HS-27A (cell line): ENCODE measurements around the gene NYNRIN.

Experiments
- DNase-seq: peaks from one replicate; pipeline ENCODE4 v3.0.0-alpha.2; 2012; ENCODE audit warnings: low read depth, missing footprints

Gene NYNRIN

GRCh38 chr14:24392325-24393091, 6.3 kb upstream of the NYNRIN start:
- no peak for DNase-seq

- no peak for DNase-seq
Observed at GRCh38 chr14:24394275-24394674, 4.5 kb upstream of the NYNRIN start.

- no peak for DNase-seq
Observed at GRCh38 chr14:24395609-24396582, 2.9 kb upstream of the NYNRIN start.

GRCh38 chr14:24397639-24398292, 1.0 kb upstream of the NYNRIN start:
- no peak for DNase-seq

- no peak for DNase-seq
Observed at GRCh38 chr14:24398293-24398652, 530 bp upstream of the NYNRIN start.

GRCh38 chr14:24399447-24399822, 632 bp downstream of the NYNRIN start:
- no peak for DNase-seq

- DNase-seq = no peak
Observed at GRCh38 chr14:24399999-24400718, 1.4 kb downstream of the NYNRIN start.

- no peak for DNase-seq
Observed at GRCh38 chr14:24401810-24402702, 3.3 kb downstream of the NYNRIN start.

GRCh38 chr14:24403294-24403998, 4.6 kb downstream of the NYNRIN start:
- no peak for DNase-seq

GRCh38 chr14:24404814-24405213, 6.0 kb downstream of the NYNRIN start:
- DNase-seq = no peak

GRCh38 chr14:24406416-24406815, 7.6 kb downstream of the NYNRIN start:
- no peak for DNase-seq

- no peak for DNase-seq
Observed at GRCh38 chr14:24407608-24408325, 9.0 kb downstream of the NYNRIN start.

GRCh38 chr14:24408764-24409163, 10.0 kb downstream of the NYNRIN start:
- DNase-seq = no peak

- DNase-seq = no peak
Observed at GRCh38 chr14:24409192-24409591, 10.4 kb downstream of the NYNRIN start.

GRCh38 chr14:24409956-24410355, 11.2 kb downstream of the NYNRIN start:
- DNase-seq = no peak

GRCh38 chr14:24411443-24412389, 12.9 kb downstream of the NYNRIN start:
- no peak for DNase-seq

- DNase-seq = no peak
Observed at GRCh38 chr14:24414077-24414476, 15.3 kb downstream of the NYNRIN start.

GRCh38 chr14:24414732-24415420, 16.1 kb downstream of the NYNRIN start:
- DNase-seq = no peak
